Neural cell (in vitro differentiated cells): ENCODE results near the gene MSL2.

Experiments used
- EP300 ChIP-seq: fragments of 450-650 bp; conservative IDR thresholded peaks from 2 replicates; pipeline ENCODE4 v1.6.1; 2014; ENCODE audit warnings: antibody characterized with exemption, mild to moderate bottlenecking, moderate library complexity; ENCODE audit not compliant: poor library complexity, severe bottlenecking
- EZH2 ChIP-seq: fragments of 200-600, 300-800 bp; shearing (Covaris generic), sonication (generic); IDR thresholded peaks from 2 replicates; pipeline ENCODE4 v1.6.1; 2014; ENCODE audit warnings: antibody characterized with exemption, low read length, borderline replicate concordance, mild to moderate bottlenecking; ENCODE audit not compliant: insufficient read depth, poor library complexity, severe bottlenecking
- POLR2AphosphoS5 ChIP-seq: IDR thresholded peaks from 2 replicates; pipeline ENCODE4 v1.6.1; 2012
- REST ChIP-seq: IDR thresholded peaks from 2 replicates; pipeline ENCODE4 v1.6.1; 2012; ENCODE audit warnings: borderline replicate concordance
- SMC3 ChIP-seq: fragments of 450-650 bp; conservative IDR thresholded peaks from 2 replicates; pipeline ENCODE4 v1.6.1; 2014; ENCODE audit warnings: antibody characterized with exemption, mild to moderate bottlenecking, moderate library complexity; ENCODE audit not compliant: poor library complexity
- TF ChIP-seq, protein P1 (sequence below): fragments of 450-650 bp; IDR thresholded peaks from 2 replicates; pipeline ENCODE4 v1.5.1; 2014; ENCODE audit warnings: antibody characterized with exemption, mild to moderate bottlenecking, moderate library complexity; ENCODE audit not compliant: poor library complexity, severe bottlenecking

DNA sequence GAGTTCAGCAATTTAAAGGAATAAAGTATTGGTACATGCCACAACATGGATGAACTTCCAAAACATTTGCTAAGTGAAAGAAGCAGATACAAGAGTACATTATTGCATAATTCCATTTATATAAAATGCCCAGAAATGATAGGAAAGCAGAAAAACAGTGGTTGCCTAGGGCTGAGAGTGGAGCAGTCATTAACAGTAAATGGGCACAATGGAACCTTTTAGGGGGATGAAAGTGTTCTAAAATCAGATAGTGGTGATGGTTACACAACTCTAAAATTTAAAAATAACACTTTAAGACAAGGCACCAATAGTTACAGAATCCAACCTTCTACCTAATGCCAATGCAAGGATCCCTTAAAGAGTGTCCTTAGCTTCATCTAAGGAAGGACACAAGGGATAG lies 34.6 kb downstream of the MSL2 start:
- TF ChIP-seq REST (no peak), EZH2 (no peak), POLR2AphosphoS5 (no peak), EP300 (no peak), SMC3 (no peak)
- TF ChIP-seq, protein P1, sequence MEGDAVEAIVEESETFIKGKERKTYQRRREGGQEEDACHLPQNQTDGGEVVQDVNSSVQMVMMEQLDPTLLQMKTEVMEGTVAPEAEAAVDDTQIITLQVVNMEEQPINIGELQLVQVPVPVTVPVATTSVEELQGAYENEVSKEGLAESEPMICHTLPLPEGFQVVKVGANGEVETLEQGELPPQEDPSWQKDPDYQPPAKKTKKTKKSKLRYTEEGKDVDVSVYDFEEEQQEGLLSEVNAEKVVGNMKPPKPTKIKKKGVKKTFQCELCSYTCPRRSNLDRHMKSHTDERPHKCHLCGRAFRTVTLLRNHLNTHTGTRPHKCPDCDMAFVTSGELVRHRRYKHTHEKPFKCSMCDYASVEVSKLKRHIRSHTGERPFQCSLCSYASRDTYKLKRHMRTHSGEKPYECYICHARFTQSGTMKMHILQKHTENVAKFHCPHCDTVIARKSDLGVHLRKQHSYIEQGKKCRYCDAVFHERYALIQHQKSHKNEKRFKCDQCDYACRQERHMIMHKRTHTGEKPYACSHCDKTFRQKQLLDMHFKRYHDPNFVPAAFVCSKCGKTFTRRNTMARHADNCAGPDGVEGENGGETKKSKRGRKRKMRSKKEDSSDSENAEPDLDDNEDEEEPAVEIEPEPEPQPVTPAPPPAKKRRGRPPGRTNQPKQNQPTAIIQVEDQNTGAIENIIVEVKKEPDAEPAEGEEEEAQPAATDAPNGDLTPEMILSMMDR, result no peak
